HG03521 (cell line): ENCODE data around the gene SUV39H2.
A peak's percentile ranks its signal among the peaks of the same experiment; 100 is the strongest.
"Not testable (repeated sequence)": the region's sequence is repeated elsewhere in the genome, so short reads cannot be mapped to it uniquely, and the experiment has no call there.

ENCODE experiments used
- ATAC-seq: cut with Tn5 transposase; IDR thresholded peaks from one replicate; pipeline ENCODE4 v1.9.1; 2021; ENCODE audit warnings: mild to moderate bottlenecking, moderate library complexity; ENCODE audit not compliant: unreplicated experiment

SUV39H2 gene

DNA sequence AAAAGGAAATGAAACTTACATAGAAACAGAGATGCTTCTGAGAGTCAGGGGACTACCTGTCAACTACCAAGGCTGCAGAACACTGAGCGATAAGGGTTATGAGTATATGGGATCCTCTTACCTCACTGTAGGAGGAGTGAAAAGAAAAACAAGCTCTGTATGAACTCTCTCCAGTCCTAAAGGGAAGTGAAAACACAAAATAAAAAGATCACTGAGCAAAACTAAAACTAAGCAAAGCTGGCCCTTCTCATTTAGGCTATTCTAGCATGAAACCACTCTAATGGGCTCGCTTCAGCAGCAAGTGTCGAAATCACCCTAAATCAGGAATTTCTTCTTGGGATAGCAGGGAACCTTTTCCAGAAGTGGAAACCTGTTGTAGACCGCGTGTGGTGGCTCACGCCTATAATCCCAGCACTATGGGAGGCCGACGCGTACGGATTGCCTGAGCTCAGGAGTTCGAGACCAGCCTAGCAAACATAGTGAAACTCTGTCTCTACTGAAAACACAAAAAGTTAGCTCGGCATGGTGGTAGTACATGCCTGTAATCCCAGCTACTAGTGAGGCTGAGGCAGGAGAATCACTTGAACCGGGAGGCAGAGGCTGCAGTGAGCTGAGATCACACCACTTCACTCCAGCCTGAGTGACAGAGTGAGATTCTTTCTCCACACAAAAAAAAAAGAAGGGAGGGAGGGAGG lies 48.2 kb downstream of the SUV39H2 start:
- peak; percentile 96 for ATAC-seq

GRCh38 chr10:14930610-14931009 lies 51.9 kb downstream of the SUV39H2 start:
- no peak for ATAC-seq

- ATAC-seq, result no peak
These were observed 57.9 kb downstream of the SUV39H2 start for GRCh38 chr10:14936584-14936983.

- ATAC-seq, result not testable (repeated sequence)
These were observed 60.3 kb downstream of the SUV39H2 start for GRCh38 chr10:14938971-14939370.

DNA sequence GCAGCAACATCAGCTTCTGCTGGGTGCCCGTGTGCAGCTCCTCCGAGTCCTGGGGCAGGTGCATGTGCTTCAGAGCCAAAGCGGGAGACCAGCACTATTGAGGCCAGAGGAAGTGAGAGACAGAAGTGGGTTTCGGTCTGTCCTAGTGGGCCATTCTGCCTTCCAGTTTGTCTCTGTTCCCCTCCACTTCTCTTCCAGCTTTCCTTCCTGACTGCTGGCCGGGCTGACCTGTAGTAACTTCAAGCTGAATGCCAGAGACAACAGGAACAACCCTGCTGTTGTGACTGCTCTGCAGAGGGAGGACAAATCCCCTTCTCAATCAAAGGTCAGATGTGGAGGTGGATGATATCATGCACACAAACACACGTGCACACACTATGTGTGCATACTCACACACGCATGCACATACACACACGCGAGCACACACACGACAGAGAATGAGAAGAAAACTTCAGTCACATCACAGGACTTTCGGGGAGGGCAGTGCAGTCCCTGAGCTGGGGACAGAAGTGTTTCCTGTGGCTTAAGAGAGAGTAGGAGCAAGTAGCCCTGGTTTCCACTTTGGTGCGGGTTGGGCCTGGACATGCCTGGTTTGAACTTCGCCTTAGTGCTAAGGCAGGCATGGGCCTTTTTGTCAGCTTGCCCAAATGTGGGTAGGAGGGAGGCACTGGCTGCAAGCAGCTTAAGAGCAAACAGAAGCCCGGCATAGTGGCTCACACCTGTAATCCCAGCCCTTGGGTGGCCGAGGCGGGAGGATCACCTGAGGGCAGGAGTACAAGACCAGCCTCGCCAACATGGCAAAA lies 63.7 kb downstream of the SUV39H2 start:
- peak; percentile 92 for ATAC-seq

DNA sequence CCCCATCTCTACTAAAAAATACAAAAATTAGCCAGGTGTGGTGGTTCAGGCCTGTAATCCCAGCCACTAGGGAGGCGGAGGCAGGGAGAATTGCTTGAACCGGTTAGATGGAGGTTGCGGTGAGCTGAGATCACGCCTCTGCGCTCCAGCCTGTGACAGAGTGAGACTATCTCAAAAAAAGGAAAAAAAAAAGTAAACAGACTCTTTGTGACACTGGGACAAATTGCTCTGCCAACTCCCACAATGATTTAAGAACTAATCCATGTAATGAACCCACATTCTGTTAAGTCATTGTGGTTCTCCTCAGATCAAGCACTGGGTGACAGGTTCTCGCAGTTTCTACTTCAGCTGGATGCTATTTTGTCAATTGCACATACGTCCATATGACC lies 64.3 kb downstream of the SUV39H2 start:
- not testable (repeated sequence) for ATAC-seq

DNA sequence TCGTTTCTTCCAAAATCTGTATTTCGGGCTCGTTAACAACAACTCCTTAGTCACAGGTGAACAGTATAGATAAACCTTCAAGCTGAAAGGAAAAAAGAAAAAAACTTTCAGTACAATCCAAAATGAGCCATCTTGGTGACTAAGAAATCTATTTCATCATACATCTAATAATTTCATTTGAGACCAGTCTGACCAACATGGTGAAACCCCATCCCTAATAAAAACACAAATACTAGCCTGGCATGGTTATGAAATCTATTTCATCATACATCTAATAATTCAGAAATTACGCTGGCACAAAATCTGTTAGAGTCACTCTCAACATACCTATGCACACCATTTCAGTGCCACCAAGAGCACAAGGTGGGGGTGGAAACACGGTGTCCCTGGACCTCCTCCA lies 66.4 kb downstream of the SUV39H2 start:
- ATAC-seq, result no peak

DNA sequence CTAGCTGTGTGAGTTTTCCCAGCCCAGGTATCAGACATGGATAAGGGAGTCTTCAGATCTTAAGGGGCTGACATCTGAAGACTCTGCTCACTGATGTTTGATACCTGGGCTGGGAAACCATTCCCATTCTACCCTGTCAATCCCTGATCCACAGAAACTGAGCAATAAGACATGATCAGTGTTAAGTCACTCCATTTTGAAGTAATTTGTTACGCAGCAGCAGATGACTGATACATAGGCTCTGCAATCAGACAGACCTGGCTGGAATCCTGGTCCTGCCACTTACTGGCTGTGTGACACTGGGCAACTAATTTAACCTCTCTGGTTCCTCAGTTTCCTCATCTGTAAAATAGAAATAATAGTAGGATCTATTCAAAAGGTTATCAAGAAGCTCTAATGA lies 68.6 kb downstream of the SUV39H2 start:
- no peak for ATAC-seq

DNA sequence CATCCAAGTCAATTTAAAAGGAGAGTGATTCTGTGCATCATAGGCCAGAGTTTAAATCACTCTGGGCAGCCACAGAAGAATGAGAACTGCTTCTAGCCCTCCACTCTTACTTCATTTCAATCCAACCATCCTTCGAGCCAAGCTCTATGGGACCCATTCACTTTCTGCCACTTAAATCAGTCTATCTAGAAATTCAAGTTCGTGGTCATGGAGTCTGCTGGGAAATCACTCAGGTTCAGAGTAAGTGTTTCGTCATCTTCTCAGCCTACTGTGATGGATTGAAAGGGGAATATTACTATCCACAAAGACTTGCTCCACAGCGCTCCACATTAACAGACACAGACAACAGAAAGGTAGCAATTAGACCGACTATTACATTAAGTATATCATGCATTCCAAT lies 70.6 kb downstream of the SUV39H2 start:
- no peak for ATAC-seq

DNA sequence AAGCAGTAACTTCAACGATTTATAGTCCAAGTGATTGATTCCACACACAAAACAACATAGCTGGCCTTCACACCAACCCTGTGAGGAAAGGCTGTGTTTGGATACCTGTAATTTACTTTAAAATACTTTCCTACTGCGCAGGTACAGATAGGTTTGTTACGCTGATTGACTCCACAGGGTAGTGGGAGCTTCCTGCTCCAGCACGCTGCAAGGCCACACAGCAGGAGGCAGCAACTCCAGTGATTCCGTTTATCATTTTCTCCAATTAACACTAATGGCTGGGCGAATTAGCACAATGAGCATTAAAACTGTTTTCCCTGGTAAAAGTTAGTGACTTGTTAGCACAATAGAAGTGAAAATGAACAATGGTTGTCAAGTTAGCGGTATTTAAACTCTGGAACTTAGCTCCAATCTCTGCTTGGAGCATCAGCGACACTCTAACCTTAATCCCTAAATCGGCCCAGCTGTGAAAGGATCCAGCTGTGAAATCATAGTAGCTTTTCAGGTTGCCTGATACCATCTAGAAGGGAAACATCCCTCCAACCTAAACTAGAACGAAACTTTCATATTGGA lies 74.3 kb downstream of the SUV39H2 start:
- ATAC-seq, result no peak

DNA sequence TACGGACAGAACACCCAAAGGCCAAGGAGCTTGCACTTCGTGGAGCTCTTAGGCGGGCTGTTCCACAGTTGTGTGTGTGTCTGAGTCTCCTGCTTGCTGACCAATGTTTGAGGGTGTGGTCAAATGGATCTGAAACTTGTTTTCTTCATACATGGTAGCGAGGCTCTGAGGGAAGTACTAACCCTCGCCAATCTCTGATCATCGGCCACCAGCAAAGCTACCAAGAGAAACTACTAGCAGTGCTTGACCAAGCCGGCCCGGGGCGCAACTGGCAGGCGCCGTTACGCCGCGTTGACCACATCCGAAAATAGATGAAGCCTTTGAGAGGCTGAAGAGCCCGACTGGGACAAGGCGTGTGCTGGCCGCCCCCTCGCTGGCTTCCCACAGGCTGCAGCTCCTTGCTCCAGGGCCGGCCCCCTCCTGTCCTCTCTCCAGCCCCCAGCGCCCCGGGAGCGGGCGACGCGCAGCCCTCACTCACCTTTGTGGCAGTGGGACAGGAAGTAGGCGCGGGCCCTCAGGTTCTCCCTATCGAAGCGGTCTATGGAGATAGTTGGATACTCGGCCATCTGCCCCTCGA lies 74.8 kb downstream of the SUV39H2 start:
- ATAC-seq, result peak; percentile 26
